Activated CD8-positive, alpha-beta T cell treated with anti-CD3 and anti-CD28 coated beads for 36 hours (primary cell): ENCODE results near the gene HLA-DPB1. TPM values are rescaled to one million over a fixed set of nuclear protein-coding genes. Genes with fewer than 3 reads are reported as not detected.
A peak's percentile ranks its signal among the peaks of the same experiment; 100 is the strongest.
"Not testable (repeated sequence)": the region's sequence is repeated elsewhere in the genome, so short reads cannot be mapped to it uniquely, and the experiment has no call there.

Experiments used
- ATAC-seq: fragments of 200-7000 bp; cut with Tn5 transposase; one replicate; pipeline ENCODE4 v1.10.0; 2021; ENCODE audit warnings: mild to moderate bottlenecking, moderate library complexity
- CTCF ChIA-PET: fragments of 350-600 bp; sonication (Branson Sonifier 250); formaldehyde crosslinking; loops from one replicate; lab custom pipeline; 2021; ENCODE audit warnings: antibody characterized with exemption; lab: Charles Lee
- POLR2A ChIA-PET: fragments of 350-600 bp; sonication (Branson Sonifier 250); formaldehyde crosslinking; loops from one replicate; lab custom pipeline; 2021; ENCODE audit warnings: antibody characterized with exemption; lab: Charles Lee
- DNase-seq: peaks from one replicate; pipeline ENCODE4 v3.0.0-alpha.2; 2020
- H3K27ac Mint-ChIP-seq: one replicate; pipeline ENCODE4 v1.8.0; 2021; ENCODE audit warnings: mild to moderate bottlenecking, mixed read lengths
- H3K27me3 Mint-ChIP-seq: one replicate; pipeline ENCODE4 v1.8.0; 2021; ENCODE audit warnings: mixed read lengths
- H3K36me3 Mint-ChIP-seq: one replicate; pipeline ENCODE4 v1.8.0; 2021; ENCODE audit warnings: low read depth, mixed read lengths
- H3K4me1 Mint-ChIP-seq: one replicate; pipeline ENCODE4 v1.8.0; 2021; ENCODE audit warnings: low read depth, mixed read lengths
- H3K4me3 Mint-ChIP-seq: one replicate; pipeline ENCODE4 v1.8.0; 2021; ENCODE audit warnings: mild to moderate bottlenecking, moderate library complexity, mixed read lengths
- H3K9me3 Mint-ChIP-seq: one replicate; pipeline ENCODE4 v1.8.0; 2021; ENCODE audit warnings: mixed read lengths
- CTCF ChIP-seq: fragments of 200-600 bp; IDR thresholded peaks from one replicate; pipeline ENCODE4 v1.8.0; 2022; ENCODE audit warnings: antibody characterized with exemption, mild to moderate bottlenecking
- intact Hi-C: fragments of 100-400 bp; cut with micrococcal nuclease; formaldehyde crosslinking; loops from one replicate; pipeline ENCODE4 v1.10.0; 2022
- total RNA-seq, 2 experiments: library from RNA; stranded (reverse); gene quantifications; one replicate each; pipeline ENCODE4 v1.2.3, GENCODE V29; 2021

HLA-DPB1 gene
- total RNA-seq, 2 experiments from 2014 or later, result 12.3 to 14.8 TPM

GRCh38 chr6:33088931-33089620 is 13.3 kb downstream of the HLA-DPB1 start:
- intact Hi-C loops, result no loop called here

GRCh38 chr6:33091957-33092356 is 16.2 kb downstream of the HLA-DPB1 start:
- TF ChIP-seq CTCF, result peak; percentile 86
- Mint-ChIP-seq H3K4me1 (no peaks in the 10 kb centered on the region), H3K27me3 (peaks cover 2% of the 10 kb centered on the region), H3K4me3 (no peak overlapping the region), H3K27ac (no peak overlapping the region), H3K9me3 (no peaks in the 10 kb centered on the region), H3K36me3 (no peaks in the 10 kb centered on the region)
- intact Hi-C loops, result loop anchor here (2.0 kb wide), 1 partner anchor 77 kb away; no protein-coding TSS in a partner anchor
- ChIA-PET POLR2A (no interaction called here), CTCF (interaction anchor here (0.9 to 1.1 kb wide), 2 partner anchors 19 to 77 kb away, joined by 3 to 6 read pairs; partner anchors contain the start of gene HLA-DPA1)
- ATAC-seq, result peak; percentile 99
- DNase-seq, result peak; percentile 84

More at GRCh38 chr6:33088931-33089620, 13.3 kb downstream of the HLA-DPB1 start:
- no peak for ATAC-seq
- ChIA-PET CTCF (interaction anchor here (0.8 to 4.9 kb wide), 10 partner anchors 8 to 156 kb away, joined by 3 to 42 read pairs (median 4); partner anchors contain the start of gene HLA-DPB1), POLR2A (no interaction called here)
- no peak for TF ChIP-seq CTCF
- no peaks in the 10 kb centered on the region for H3K27me3 Mint-ChIP-seq
- no peak overlapping the region for H3K4me3 Mint-ChIP-seq
- no peaks in the 10 kb centered on the region for H3K9me3 Mint-ChIP-seq
- no peaks in the 10 kb centered on the region for H3K4me1 Mint-ChIP-seq
- no peak overlapping the region for H3K27ac Mint-ChIP-seq
- H3K36me3 Mint-ChIP-seq, result no peaks in the 10 kb centered on the region
- DNase-seq, result no peak

GRCh38 chr6:33092385-33092784 is 16.6 kb downstream of the HLA-DPB1 start:
- CTCF ChIA-PET, result interaction anchor here (0.9 to 1.1 kb wide), 2 partner anchors 19 to 78 kb away, joined by 3 to 6 read pairs; partner anchors contain the start of gene HLA-DPA1
- peaks cover 2% of the 10 kb centered on the region for H3K27me3 Mint-ChIP-seq
- H3K27ac Mint-ChIP-seq, result no peak overlapping the region
- H3K36me3 Mint-ChIP-seq, result no peaks in the 10 kb centered on the region
- no peak for ATAC-seq
- no peaks in the 10 kb centered on the region for H3K4me1 Mint-ChIP-seq
- no peak for TF ChIP-seq CTCF
- POLR2A ChIA-PET, result no interaction called here
- H3K4me3 Mint-ChIP-seq, result no peak overlapping the region
- peaks cover under 1% of the 10 kb centered on the region for H3K9me3 Mint-ChIP-seq
- intact Hi-C loops, result loop anchor here (2.0 kb wide), 1 partner anchor 78 kb away; no protein-coding TSS in a partner anchor
- no peak for DNase-seq

GRCh38 chr6:33093855-33094254 is 18.1 kb downstream of the HLA-DPB1 start:
- ChIA-PET POLR2A (interaction anchor here (1.2 kb wide), 1 partner anchor 72 kb away, joined by 3 read pairs; no protein-coding TSS in a partner anchor), CTCF (interaction anchor here (1.3 kb wide), 1 partner anchor 77 kb away, joined by 3 read pairs; no protein-coding TSS in a partner anchor)
- H3K4me3 Mint-ChIP-seq, result no peak overlapping the region
- ATAC-seq, result no peak
- no peak for TF ChIP-seq CTCF
- H3K4me1 Mint-ChIP-seq, result no peaks in the 10 kb centered on the region
- intact Hi-C loops, result loop anchor here (2.0 kb wide), 1 partner anchor 79 kb away; no protein-coding TSS in a partner anchor
- H3K27ac Mint-ChIP-seq, result no peak overlapping the region
- DNase-seq, result no peak
- peaks cover 11% of the 10 kb centered on the region for H3K9me3 Mint-ChIP-seq
- peaks cover 9% of the 10 kb centered on the region for H3K27me3 Mint-ChIP-seq
- peaks cover 4% of the 10 kb centered on the region for H3K36me3 Mint-ChIP-seq

GRCh38 chr6:33095681-33096080 is 19.9 kb downstream of the HLA-DPB1 start:
- TF ChIP-seq CTCF, result no peak
- H3K9me3 Mint-ChIP-seq, result peaks cover 27% of the 10 kb centered on the region
- CTCF ChIA-PET, result interaction anchor here (0.7 to 1.6 kb wide), 2 partner anchors 92 to 111 kb away, joined by 3 to 4 read pairs; no protein-coding TSS in a partner anchor
- H3K27ac Mint-ChIP-seq, result no peak overlapping the region
- DNase-seq, result no peak
- ATAC-seq, result no peak
- no peaks in the 10 kb centered on the region for H3K4me1 Mint-ChIP-seq
- H3K36me3 Mint-ChIP-seq, result peaks cover 4% of the 10 kb centered on the region
- no peak overlapping the region for H3K4me3 Mint-ChIP-seq
- POLR2A ChIA-PET, result no interaction called here
- peaks cover 9% of the 10 kb centered on the region for H3K27me3 Mint-ChIP-seq
- intact Hi-C loops, result no loop called here

GRCh38 chr6:33101121-33101737 is 25.4 kb downstream of the HLA-DPB1 start:
- H3K27me3 Mint-ChIP-seq, result peaks cover 25% of the 10 kb centered on the region

More at GRCh38 chr6:33101121-33101737, 25.4 kb downstream of the HLA-DPB1 start:
- ATAC-seq, POLR2A ChIA-PET, intact Hi-C loops, H3K4me3 Mint-ChIP-seq, H3K4me1 Mint-ChIP-seq, H3K27ac Mint-ChIP-seq, H3K36me3 Mint-ChIP-seq, DNase-seq: not testable (repeated sequence)
- CTCF ChIA-PET, result interaction anchor here (1.4 to 1.8 kb wide), 2 partner anchors 87 to 147 kb away, joined by 3 to 6 read pairs; no protein-coding TSS in a partner anchor
- H3K9me3 Mint-ChIP-seq, result peaks cover 43% of the 10 kb centered on the region
